ENCODE results near the gene GTF2H3.
"Not testable (repeated sequence)": the region's sequence is repeated elsewhere in the genome, so short reads cannot be mapped to it uniquely, and the experiment has no call there.

GTF2H3 gene

DNA sequence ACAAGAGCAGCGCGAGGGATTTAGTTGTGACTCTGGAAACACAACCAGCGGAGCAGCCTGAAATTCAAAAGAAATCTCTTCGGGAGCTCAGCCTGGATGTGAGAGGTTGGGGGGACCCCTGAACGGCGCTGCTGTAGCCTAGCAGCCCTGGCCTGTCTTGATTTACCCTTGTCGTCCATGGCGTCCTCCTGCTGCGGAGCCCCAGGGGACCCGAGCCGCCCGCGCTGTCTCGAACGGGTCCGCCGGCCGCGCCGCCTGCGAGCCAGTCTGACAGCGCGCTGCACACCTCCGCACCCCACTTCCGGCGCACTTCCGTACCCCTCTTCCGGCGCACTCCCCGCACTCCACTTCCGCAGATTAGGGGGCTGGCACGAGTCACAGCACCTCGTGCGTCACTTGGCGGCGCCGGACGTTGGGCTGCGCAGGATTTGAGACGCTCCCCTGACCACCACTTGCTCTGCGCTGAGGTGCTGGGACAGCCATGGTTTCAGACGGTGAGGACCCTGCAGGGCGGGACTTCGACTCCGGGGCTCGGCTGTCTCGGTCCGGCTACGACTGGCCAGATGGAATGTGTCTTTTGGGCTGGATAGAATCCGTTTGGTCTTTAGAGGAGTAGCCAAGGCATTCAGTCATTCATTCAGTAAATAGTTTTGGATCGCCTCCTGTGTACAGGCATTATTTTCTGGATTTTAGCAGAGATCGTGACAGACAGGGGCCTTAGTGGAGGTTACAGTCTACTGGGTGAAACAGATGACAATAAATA is at the start of gene GTF2H3, which contains the start of gene EIF2B1:
Gene GTF2H3 (plus strand): TSS at position 451 of the 763 bp plus-strand sequence. CDS start 31 bp downstream, at position 482.
Gene EIF2B1 (minus strand): TSS at position 308 of the 763 bp plus-strand sequence. CDS start 129 bp downstream, at position 179.
- DNase-seq (ENCODE audit: low read depth in 3 of 3): peak; percentile 87 to 95 (median 90)

DNA sequence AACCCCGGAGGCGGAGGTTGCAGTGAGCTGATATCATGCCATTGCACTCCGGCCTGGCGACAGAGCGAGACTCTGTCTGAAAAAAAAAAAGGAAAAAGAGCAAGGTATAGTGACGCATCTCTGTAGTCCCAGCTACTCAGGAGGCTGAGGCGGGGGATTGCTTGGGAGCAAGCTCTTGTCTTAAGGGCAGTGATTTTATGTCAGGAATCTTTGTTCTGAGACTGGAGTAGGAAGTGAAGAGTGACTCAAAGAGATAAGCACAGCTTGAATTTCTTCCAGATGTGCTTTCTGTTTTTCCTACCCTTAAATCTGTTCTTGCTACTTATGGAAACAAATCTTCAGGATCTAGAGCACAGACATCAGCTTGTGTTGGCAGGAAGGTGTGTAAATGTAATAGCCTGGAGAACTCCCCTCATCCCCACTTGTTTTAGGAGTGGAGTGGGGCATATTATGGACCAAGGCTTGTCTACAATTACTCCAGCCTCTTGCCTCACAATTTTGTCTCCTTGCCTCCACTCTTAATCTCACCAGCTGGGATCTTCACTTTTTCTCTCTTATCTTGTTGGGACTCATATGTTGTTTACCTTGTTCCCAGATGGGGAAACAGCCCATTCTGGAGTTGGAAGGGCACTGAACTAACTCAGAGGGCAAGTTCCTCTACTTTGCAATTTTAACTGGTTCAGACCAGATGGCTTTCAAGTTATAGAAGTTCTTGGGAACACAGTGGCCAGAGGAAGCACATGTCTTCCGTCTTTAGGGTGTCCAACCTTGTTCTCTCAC is 41.7 kb upstream of the GTF2H3 start:
- no peak for DNase-seq (ENCODE audit: low read depth in 3 of 3)

GRCh38 chr12:123595729-123596128 is 37.9 kb upstream of the GTF2H3 start:
- no peak for DNase-seq (ENCODE audit: low read depth in 3 of 3)

- no peak for DNase-seq (ENCODE audit: low read depth in 3 of 3)
These were observed 36.5 kb upstream of the GTF2H3 start for GRCh38 chr12:123597100-123597499.

GRCh38 chr12:123598522-123598921 is 35.1 kb upstream of the GTF2H3 start:
- DNase-seq (ENCODE audit: low read depth in 3 of 3): no peak

DNA sequence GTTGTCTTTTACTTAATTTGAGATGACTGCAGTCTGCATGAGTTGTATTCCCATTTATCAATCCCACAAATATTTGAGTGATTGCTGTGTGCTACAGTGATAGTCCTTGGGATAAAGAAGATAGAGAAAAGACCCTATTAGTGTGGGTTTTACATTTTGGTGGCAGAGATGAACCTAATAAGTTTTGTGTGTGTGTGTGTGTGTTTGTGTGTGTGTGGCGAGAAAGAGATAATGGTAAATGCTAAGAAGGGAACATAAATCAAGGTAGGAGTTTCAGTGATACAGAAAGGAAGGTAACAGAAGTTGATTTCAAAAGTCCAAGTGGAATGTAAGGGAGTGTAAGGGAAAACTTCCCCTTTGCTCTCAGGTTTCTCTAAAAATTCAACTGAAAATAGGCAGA is 34.3 kb upstream of the GTF2H3 start:
- DNase-seq (ENCODE audit: low read depth in 3 of 3): no peak

DNA sequence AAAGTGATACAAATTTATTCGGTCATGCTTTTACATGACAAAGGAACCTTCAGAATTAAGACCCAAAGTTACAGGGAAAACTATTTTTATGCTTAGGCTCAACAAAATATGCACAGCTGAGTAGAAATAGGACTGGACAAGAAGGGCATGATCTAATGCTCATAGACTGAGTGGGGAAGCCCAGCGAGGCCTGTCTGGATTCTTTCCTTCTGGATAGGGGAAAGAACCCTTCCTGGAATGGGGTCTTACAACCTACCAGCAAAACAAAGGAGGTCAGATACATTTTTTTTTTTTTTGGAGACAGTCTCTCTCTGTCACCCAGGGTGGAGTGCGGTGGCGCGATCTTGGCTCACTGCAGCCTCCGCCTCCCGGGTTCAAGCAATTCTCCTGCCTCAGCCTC is 33.9 kb upstream of the GTF2H3 start:
- DNase-seq (ENCODE audit: low read depth in 3 of 3): no peak

GRCh38 chr12:123601602-123602489 is 31.8 kb upstream of the GTF2H3 start, which contains the start of gene DDX55:
Gene DDX55, plus strand, starts transcription at chr12:123602099. Its CDS starts 50 bp downstream, at chr12:123602149.
- DNase-seq (ENCODE audit: low read depth in 3 of 3): peak; percentile 68 to 75 (median 73)

DNA sequence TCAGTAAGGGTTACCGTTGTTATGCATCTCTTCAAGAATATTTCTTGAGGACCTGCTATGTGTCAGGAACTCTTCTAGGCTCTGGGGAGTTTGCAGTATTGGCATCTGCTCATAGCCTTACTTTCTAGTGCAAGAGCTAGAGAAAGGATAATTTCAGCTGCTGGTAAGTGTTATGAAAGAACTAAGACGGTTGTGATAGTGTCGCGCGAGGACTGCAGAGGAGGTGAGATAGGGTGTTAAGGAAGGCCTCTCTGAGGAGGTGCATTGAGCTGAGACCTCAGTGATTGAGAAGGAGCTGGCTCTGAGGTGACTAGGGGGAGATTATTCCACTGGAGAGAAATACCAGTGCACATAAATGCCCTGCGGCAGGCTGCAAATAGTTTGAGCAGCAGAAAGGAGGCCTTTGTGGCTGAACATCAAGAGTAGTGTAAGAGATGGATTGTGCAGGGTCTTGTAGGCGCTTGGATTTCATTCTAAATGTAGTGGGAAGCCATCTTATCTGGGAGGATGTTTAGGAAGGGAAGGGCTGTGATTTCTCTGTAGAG is 30.9 kb upstream of the GTF2H3 start:
- no peak for DNase-seq (ENCODE audit: low read depth in 3 of 3)

DNA sequence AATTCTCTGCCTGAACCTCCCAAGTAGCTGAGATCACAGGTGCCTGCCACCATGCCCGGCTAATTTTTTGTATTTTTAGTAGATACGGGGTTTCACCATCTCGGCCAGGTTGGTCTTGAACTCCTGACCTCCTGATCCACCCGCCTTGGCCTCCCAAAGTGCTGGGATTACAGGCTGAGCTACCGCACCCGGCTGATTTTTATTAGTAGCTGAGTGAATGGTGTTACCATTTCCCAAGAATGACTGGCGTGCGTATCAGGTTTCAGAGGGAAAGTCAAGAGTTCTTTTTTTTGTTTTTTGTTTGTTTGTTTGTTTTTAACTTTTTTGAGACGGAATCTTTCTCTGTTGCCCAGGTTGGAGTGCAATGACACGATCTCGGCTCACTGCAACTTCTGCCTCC is 30.1 kb upstream of the GTF2H3 start:
- DNase-seq (ENCODE audit: low read depth in 3 of 3): not testable (repeated sequence)

- DNase-seq (ENCODE audit: low read depth in 3 of 3): no peak
These were observed 25.9 kb upstream of the GTF2H3 start for GRCh38 chr12:123607756-123608155.

- no peak for DNase-seq (ENCODE audit: low read depth in 3 of 3)
These were observed 25.4 kb upstream of the GTF2H3 start for GRCh38 chr12:123608182-123608581.

- DNase-seq (ENCODE audit: low read depth in 3 of 3): no peak
These were observed 19.5 kb upstream of the GTF2H3 start for GRCh38 chr12:123614110-123614509.

GRCh38 chr12:123614531-123614930 is 19.1 kb upstream of the GTF2H3 start:
- DNase-seq (ENCODE audit: low read depth in 3 of 3): no peak

DNA sequence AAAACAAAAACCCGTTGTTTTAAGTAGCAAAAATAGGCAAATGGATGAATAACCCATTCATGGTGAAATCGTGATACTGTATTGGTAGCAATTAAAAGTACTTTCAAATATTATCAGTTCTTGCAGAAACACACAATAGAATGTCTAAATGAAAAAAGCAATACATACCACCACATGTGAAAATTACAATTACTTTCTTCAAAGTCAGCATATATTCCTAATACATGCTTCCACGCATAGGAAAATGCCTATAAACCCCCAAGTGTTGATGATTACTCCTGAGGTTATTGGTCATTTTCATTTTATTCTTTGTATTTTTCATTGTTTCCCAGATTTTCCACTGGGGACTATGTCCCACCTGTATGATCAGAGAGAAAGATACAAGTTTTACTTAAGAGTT is 16.5 kb upstream of the GTF2H3 start:
- no peak for DNase-seq (ENCODE audit: low read depth in 3 of 3)

DNA sequence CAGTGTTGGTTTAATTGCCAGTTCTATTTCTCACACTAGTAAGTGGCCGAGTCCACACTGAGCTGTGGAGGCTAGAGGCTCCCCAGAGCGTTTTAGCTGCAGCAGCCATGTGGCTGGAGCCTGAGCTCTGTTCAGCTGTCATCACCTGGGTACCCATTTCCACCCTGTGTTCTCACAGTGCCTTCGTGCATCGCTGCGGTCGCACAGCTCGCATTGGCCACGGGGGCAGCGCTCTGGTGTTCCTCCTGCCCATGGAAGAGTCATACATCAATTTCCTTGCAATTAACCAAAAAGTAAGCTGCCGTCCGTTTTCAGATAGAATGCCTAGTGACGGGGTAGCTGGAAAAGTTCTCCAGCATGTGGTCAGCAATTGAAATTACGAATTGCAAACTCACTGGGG is 16.0 kb upstream of the GTF2H3 start:
- no peak for DNase-seq (ENCODE audit: low read depth in 3 of 3)

DNA sequence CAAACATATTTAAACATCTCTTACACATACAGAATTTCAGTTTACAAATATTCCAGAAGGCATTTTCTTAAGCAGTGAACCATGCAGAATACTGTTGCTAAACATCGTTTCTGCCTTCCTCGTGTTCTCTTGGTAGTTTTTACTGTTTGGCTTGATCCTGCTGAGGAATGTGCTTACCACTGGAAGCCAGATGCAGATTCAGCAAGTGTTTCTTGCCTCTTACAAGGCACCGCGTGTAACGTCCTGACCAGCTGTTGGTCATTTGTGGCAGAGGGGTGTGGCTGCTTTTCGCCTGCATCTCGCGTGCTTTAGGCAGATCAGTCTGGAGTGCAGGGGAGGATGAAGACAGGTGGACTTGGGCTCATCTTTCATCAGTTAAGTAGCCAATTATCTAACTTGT is 12.5 kb upstream of the GTF2H3 start:
- DNase-seq (ENCODE audit: low read depth in 3 of 3): no peak

DNA sequence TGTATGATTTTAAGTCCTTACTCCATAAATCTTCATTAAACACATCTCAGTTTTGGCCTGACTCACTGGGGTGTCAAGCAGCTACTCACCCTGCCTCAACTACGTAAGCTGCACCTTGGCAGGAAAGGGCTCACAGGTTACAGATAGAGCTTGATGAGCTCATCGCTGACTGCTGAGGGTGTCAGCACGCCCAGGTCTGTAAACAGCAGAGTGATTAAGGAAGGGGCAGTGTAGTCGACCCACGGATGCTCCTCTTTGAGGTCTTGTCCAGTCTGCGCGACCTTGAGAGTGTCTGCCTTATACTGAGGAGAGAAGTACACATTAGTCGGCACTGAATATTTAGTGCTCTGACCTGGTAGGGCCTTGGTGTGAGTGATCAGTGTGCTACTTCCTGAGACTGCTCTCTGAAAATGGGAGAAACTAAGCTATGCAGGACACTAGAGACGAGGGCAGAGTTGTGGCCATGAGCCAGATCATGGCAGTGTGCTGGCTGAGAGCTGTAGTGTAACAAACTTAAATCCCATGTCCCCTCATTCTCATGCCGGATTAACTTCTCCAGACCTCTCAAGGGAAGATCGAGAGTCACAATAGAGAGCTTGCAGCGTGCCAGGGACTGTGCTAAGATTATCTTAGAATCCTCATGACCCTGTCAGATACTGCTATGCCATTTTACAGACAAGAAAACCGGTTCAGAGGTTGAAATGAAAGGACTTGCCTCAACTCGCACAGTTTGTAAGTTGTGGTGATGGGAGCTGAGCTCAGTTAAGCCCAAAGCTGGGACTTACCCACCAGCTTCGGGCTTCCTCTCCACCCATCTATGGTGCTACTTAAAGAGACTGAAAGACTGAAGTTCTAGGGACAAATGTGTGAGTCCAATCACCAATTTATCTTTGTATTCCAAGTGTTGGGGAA is 11.8 kb upstream of the GTF2H3 start:
- DNase-seq (ENCODE audit: low read depth in 3 of 3): no peak

DNA sequence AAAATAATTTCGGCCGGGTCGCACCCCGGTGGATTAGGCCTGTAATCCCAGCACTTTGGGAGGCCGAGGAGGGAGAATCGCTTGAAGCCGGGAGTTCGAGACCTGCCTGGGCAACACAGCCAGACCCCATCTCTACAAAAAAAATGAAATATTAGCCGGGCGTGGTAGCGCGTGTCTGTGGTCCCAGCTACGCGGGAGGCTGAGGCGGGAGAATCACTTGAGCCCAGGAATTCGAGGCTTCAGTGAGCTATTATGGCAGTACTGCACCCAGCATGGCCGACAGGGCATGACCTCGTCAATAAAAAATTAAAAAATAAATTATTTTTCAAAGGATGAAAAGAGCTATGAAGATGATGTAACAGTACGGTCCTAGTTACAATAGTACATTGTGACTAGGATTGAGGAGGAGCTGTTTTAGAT is 523 bp downstream of the GTF2H3 start:
- no peak for DNase-seq (ENCODE audit: low read depth in 3 of 3)

DNA sequence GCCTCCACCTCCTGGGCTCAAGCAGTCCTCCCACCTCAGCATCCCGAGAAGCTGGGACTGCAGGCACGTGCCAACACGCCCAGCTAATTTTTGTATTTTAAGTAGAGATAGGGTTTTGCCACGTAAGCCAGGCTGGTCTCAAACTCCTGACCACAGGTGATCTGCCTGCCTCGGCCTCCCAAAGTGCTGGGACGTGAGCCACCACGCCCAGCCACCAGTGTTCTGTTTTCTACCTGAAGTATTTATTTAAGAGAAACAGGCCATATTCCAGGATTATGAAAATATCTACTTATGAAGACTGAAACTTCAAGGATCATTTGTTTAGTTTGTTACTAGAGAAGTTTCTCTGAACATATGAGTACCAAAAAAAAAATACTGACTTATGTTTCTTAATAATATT is 10.3 kb downstream of the GTF2H3 start:
- no peak for DNase-seq (ENCODE audit: low read depth in 3 of 3)

Data from stimulated activated CD4-positive, alpha-beta T cell treated with anti-CD3 and anti-CD28 coated beads, TNF-alpha, amount 100 ng/mL, for 4 hours (primary cell).